Skeletal muscle tissue (tissue), 4 donors: Measurements from ENCODE around the gene NRP1. TPM values are rescaled to one million over a fixed set of nuclear protein-coding genes. Genes with fewer than 3 reads are reported as not detected.

Source experiments
- H3K27ac ChIP-seq: one replicate; pipeline ENCODE4 v1.7.0; 2013; ENCODE audit warnings: mild to moderate bottlenecking, low read depth, low read length, inconsistent platforms
- H3K27me3 ChIP-seq, 3 donors: one replicate each; pipeline ENCODE4 v1.7.0; 2013; ENCODE audit warnings: low read length in 3 of 3; ENCODE audit not compliant: control insufficient read depth in 3 of 3, insufficient read depth in 3 of 3
- H3K36me3 ChIP-seq, 3 donors: one replicate each; pipeline ENCODE4 v1.7.0; 2013; ENCODE audit warnings: low read length in 3 of 3; ENCODE audit not compliant: control insufficient read depth in 3 of 3, insufficient read depth in 3 of 3
- H3K4me1 ChIP-seq, 3 donors: one replicate each; pipeline ENCODE4 v1.7.0; 2013; ENCODE audit warnings: low read length in 3 of 3, mild to moderate bottlenecking in 3 of 3; ENCODE audit not compliant: control insufficient read depth in 3 of 3, insufficient read depth in 3 of 3
- H3K4me3 ChIP-seq, 3 donors: one replicate each; pipeline ENCODE4 v1.7.0; 2013; ENCODE audit warnings: low read length in 3 of 3
- H3K9ac ChIP-seq, 3 donors: one replicate each; pipeline ENCODE4 v1.7.0; 2013; ENCODE audit warnings: low read length in 3 of 3, mild to moderate bottlenecking in 3 of 3, moderate library complexity in 2 of 3, low read depth in 1 of 3
- H3K9me3 ChIP-seq, 3 donors: one replicate each; pipeline ENCODE4 v1.7.0; 2013; ENCODE audit warnings: low read length in 3 of 3; ENCODE audit not compliant: control insufficient read depth in 3 of 3
- total RNA-seq: library from RNA; depleted of rRNA; stranded (reverse); fragments of >200 nt; gene quantifications from one replicate; pipeline ENCODE4 v1.2.3, GENCODE V29; 2014
- donor health status: Osteomylitis.

The NRP1 gene
- total RNA-seq, 1 donor from 2014 or later: 120 TPM

DNA sequence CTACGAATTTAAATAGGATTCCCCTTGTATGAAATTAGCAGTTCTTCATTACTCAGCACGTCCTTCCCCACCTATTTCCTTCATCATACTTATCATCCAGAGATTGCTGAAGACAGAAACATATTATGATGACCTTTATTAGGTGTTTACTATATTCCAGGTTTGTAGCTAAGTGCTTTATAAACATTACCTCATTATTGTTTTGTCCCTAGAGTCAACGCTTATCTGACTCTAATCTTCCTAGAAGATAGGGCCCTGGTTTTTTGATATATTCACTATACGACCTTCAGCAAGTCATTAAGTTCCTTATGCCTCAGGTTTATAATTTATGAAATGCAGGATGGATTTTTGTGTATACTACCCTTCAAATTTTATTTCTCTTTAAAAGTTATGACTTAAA lies 36.8 kb upstream of the NRP1 start:
- H3K27ac ChIP-seq: no peak overlapping the region
- no peaks in the 10 kb centered on the region for H3K36me3 ChIP-seq
- no peaks in the 10 kb centered on the region for H3K27me3 ChIP-seq
- H3K9me3 ChIP-seq: peaks cover 0 to 4% (median 2%) of the 10 kb centered on the region in 3 donors
- no peaks in the 10 kb centered on the region for H3K4me1 ChIP-seq
- no peak overlapping the region for H3K9ac ChIP-seq
- H3K4me3 ChIP-seq: no peak overlapping the region

DNA sequence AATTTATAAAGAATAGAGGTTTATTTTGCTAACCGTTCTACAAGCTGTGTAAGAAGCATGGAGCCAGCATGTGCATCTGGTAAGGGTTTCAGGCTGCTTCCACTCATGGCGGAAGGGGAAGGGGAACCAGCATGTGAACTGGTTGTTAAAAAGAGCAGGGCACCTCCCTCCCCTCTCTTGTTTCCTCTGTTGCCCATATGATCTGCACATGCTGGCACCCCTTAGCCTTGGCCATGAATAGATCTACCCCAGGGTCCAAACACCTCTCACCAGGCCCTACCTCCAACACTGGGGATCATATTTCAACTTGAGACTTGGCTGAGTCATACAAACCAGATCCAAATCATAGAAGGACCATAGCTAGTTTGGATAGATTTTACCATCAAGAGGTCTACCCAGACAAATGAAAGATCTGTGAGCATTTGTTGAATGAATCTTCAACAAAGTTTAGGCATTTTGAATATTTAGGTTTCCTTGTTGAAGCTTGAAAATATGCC lies 36.0 kb upstream of the NRP1 start:
- Histone ChIP-seq H3K36me3 (no peaks in the 10 kb centered on the region), H3K9ac (no peak overlapping the region), H3K27ac (no peak overlapping the region), H3K9me3 (peaks cover 0 to 4% (median 2%) of the 10 kb centered on the region in 3 donors), H3K4me3 (no peak overlapping the region), H3K27me3 (no peaks in the 10 kb centered on the region), H3K4me1 (no peaks in the 10 kb centered on the region)

DNA sequence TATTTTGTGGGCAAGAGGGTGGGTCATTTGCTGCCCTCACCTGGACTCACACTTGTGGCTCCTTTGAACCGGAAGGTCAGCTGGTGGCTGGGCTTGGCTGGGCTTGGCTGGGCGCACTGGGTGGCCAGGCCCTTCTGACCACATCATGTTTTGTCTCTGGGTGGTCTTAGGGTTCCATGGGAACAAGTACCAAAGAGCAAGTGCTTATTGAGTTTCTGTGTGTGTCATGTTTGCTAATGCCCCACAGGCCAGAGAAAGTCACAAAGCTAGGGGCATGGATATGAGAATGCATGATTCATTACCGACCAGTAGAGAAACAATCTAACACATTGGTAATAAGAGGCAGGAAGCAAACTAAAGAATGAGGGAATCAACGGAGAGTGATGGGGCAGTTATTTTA lies 33.6 kb upstream of the NRP1 start:
- H3K9ac ChIP-seq: no peak overlapping the region
- H3K36me3 ChIP-seq: no peaks in the 10 kb centered on the region
- no peaks in the 10 kb centered on the region for H3K27me3 ChIP-seq
- H3K9me3 ChIP-seq: peaks cover 0 to 4% (median 2%) of the 10 kb centered on the region in 3 donors
- no peak overlapping the region for H3K4me3 ChIP-seq
- no peaks in the 10 kb centered on the region for H3K4me1 ChIP-seq
- no peak overlapping the region for H3K27ac ChIP-seq

DNA sequence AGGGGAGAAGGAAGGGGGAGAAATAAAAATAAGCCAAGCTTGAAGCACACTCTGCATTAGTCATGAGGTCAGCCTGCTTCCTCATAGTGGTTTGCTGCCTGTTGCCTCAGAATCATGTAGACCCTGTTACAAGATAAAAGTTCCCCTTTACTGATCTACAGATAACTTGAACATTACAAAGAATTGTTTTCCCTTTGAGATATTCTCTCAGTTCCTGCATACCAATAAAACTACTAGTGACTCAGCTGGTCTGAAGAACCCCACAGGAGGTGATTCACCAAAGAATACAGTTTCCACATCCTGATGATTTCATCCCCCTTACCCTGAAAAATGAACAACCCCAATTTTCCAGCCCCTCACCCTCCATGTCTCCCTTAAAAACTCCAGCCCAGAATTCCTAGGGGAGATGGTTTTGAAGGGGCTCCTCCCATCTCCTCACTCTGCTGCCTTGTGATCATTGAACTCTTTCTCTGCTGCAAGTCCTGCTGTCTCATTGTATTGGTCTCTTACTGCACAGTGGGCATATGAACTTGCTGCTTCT lies 31.5 kb upstream of the NRP1 start:
- no peaks in the 10 kb centered on the region for H3K36me3 ChIP-seq
- no peak overlapping the region for H3K27ac ChIP-seq
- no peaks in the 10 kb centered on the region for H3K27me3 ChIP-seq
- no peaks in the 10 kb centered on the region for H3K4me1 ChIP-seq
- no peak overlapping the region for H3K4me3 ChIP-seq
- no peak overlapping the region for H3K9ac ChIP-seq
- peaks cover 0 to 4% (median 2%) of the 10 kb centered on the region in 3 donors for H3K9me3 ChIP-seq

DNA sequence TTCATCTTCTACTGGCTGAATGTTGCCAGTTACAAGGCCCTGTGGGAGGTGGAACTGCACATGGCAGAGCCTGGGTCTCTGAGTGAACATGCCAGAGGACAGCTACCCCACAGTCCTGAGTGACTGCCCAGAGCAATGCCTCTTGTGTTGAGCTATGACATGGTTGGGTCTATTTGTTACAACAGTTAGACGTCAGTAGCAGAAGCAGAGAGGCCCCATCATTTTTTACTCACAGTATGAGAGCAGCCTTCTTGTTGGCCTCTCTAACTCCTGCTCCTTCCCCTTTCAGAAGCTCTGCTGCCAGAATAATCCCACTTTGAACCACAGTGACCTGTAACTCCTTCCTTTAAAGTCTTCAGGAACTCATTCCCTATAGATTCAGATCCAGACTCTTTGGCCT lies 30.8 kb upstream of the NRP1 start:
- H3K27ac ChIP-seq: no peak overlapping the region
- H3K27me3 ChIP-seq: no peaks in the 10 kb centered on the region
- H3K4me1 ChIP-seq: no peaks in the 10 kb centered on the region
- no peaks in the 10 kb centered on the region for H3K36me3 ChIP-seq
- H3K9me3 ChIP-seq: peaks cover 0 to 4% (median 2%) of the 10 kb centered on the region in 3 donors
- H3K4me3 ChIP-seq: no peak overlapping the region
- H3K9ac ChIP-seq: no peak overlapping the region

DNA sequence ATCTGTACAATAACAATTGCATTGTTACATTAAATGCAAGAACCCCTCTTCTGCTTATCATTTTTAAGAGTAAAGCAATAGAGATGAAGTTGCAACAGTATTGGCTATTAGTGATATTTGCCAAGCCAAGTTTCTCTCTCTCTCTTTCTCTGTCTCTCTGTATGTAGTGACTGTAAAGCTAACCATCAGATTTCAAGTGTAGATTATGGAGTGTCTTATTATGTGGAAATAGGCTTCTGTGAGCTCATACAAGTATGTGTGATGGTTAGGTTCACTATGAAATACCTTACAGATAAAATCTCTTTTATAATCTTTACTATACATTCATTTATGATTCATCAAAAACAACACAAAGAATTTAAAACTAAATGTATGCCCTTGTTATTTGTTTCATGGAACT lies 28.6 kb upstream of the NRP1 start:
- no peak overlapping the region for H3K9ac ChIP-seq
- H3K27ac ChIP-seq: no peak overlapping the region
- no peaks in the 10 kb centered on the region for H3K4me1 ChIP-seq
- no peaks in the 10 kb centered on the region for H3K36me3 ChIP-seq
- H3K4me3 ChIP-seq: no peak overlapping the region
- no peaks in the 10 kb centered on the region for H3K27me3 ChIP-seq
- H3K9me3 ChIP-seq: peaks cover 0 to 4% (median 2%) of the 10 kb centered on the region in 3 donors

DNA sequence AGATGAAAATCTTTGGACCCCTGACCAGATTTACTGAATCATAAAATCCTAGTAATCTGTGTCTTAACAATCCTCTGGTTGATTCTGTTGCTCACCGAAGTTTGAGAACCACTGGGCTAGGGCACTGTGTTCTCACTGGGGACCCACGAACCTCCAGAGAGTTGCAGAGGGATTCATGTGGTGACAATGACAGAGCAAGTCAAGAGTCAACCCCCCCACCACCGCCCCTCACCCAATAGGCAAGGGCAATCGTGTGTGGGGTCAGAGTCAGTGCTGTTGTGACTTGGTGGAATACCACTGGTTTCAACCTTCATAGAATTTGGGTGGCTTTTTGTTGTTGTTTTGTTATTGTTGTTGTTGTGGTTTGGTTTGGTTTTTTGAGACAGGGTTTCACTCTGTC lies 23.5 kb upstream of the NRP1 start:
- Histone ChIP-seq H3K4me1 (no peaks in the 10 kb centered on the region), H3K9ac (no peak overlapping the region), H3K27me3 (no peaks in the 10 kb centered on the region), H3K9me3 (no peaks in the 10 kb centered on the region), H3K4me3 (no peak overlapping the region), H3K27ac (no peak overlapping the region), H3K36me3 (no peaks in the 10 kb centered on the region)

DNA sequence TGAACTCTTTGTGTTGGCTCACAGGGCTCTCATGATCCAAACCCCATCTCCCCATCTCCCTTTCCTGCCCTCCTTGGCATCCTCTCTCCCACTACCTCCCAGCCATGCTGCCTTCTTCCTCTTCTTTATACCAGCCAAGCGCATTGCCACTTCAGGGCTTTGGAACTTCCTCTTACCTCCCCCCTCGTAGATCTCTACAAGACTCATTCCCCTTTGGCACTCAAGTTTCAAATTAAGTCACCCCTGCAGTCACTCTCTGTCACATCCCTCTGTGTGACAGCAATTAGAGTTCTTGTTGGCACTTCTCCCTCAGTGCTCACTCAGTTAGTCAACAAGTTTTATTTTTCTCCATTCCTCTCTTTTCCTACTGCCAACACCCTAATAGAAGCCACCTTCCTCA lies 20.8 kb upstream of the NRP1 start:
- H3K9ac ChIP-seq: no peak overlapping the region
- no peaks in the 10 kb centered on the region for H3K36me3 ChIP-seq
- no peak overlapping the region for H3K27ac ChIP-seq
- no peaks in the 10 kb centered on the region for H3K4me1 ChIP-seq
- no peaks in the 10 kb centered on the region for H3K9me3 ChIP-seq
- no peaks in the 10 kb centered on the region for H3K27me3 ChIP-seq
- H3K4me3 ChIP-seq: no peak overlapping the region

DNA sequence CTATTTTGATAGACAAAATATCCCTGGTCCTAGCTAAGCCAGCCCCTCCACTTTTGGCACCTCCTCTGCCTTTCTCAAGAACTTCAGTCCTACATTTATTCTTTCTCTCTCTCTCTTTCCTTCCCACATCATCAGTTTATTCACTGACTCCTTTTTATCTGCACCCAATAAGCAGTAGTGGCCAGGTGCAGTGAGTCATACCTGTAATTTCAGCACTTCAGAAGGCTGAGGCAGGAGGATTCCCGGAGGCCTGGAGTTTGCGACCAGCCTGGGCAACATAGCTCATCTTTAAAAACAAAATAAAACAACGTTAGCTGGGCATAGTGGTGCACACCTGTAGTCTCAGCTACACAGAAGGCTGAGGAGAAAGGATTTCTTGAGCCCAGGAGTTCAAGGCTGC lies 19.4 kb upstream of the NRP1 start:
- Histone ChIP-seq H3K27me3 (no peaks in the 10 kb centered on the region), H3K9ac (no peak overlapping the region), H3K27ac (no peak overlapping the region), H3K36me3 (no peaks in the 10 kb centered on the region), H3K4me1 (no peaks in the 10 kb centered on the region), H3K4me3 (no peak overlapping the region), H3K9me3 (no peaks in the 10 kb centered on the region)

DNA sequence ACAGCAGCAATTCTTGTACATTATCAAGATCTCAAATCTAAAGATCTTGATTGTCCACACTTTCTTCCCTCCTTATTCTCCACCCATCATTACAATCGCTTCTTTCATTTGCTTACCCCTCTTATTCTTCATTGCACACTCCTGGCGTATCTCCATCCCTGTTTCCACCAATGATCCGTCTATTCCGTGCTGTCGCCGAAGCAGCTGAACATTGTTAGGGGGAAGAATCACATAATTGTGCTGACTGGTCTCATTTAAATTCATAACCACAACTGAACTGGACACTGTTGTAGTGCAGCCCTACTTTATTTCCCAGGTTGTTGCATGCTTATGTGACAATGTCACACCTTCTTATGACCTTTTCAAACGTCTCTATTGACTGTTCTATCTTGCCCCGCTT lies 18.9 kb upstream of the NRP1 start:
- H3K9me3 ChIP-seq: no peaks in the 10 kb centered on the region
- H3K27ac ChIP-seq: no peak overlapping the region
- H3K4me1 ChIP-seq: no peaks in the 10 kb centered on the region
- H3K4me3 ChIP-seq: no peak overlapping the region
- H3K27me3 ChIP-seq: no peaks in the 10 kb centered on the region
- H3K36me3 ChIP-seq: no peaks in the 10 kb centered on the region
- no peak overlapping the region for H3K9ac ChIP-seq
